Measurements from ENCODE around the gene B4GALT2. TPM values are rescaled to one million over a fixed set of nuclear protein-coding genes. Genes with fewer than 3 reads are reported as not detected.

Gene B4GALT2
- total RNA-seq, 1 experiment from 2014 or later: 76.8 TPM

- H2AFZ ChIP-seq (ENCODE audit: low read depth, low read length, poor library complexity, severe bottlenecking): no peak overlapping the region
- CTCF ChIA-PET: no interaction called here
- POLR2A ChIA-PET: no interaction called here
- BruUV-seq (replicated peaks): no TSS peak
- ATAC-seq (no peak), DNase-seq (ENCODE audit: low read depth, low spot score) (no peak)
- intact Hi-C loops (cut with micrococcal nuclease): no loop called here
- TF ChIP-seq ZFX (IDR thresholded peaks at IDR 0.05) (no peak), TCF7L2 (IDR thresholded peaks at IDR 0.05; ENCODE audit: borderline replicate concordance, extremely low read depth, insufficient read depth, insufficient read length) (no peak), ZNF274 (IDR thresholded peaks at IDR 0.05; ENCODE audit: low read depth, low read length) (no peak), ZBTB33 (IDR thresholded peaks at IDR 0.05; ENCODE audit: extremely low read depth, insufficient replicate concordance, low read length) (no peak), SP1 (IDR thresholded peaks at IDR 0.05; ENCODE audit: low read depth) (no peak), SIN3A (IDR thresholded peaks at IDR 0.05; ENCODE audit: low read depth) (no peak), CTCF (IDR thresholded peaks at IDR 0.05 in 2 of 3, conservative IDR thresholded peaks at IDR 0.05 in 1 of 3; ENCODE audit: borderline replicate concordance in 1 of 3, insufficient read depth in 1 of 3, low read depth in 2 of 3, low read length in 2 of 3) (no peak), MAX (IDR thresholded peaks at IDR 0.05) (no peak), EZH2phosphoT487 (IDR thresholded peaks at IDR 0.05; ENCODE audit: borderline replicate concordance) (no peak), POLR2A (IDR thresholded peaks at IDR 0.05; ENCODE audit: borderline replicate concordance, extremely low read depth, insufficient read depth, insufficient read length) (no peak), ATF3 (IDR thresholded peaks at IDR 0.05) (no peak), ELF1 (IDR thresholded peaks at IDR 0.05; ENCODE audit: borderline replicate concordance, low read depth) (no peak), JUND (IDR thresholded peaks at IDR 0.05) (no peak)
- H3K4me2 ChIP-seq (ENCODE audit: low read length): no peak overlapping the region
- H3K9me2 ChIP-seq (ENCODE audit: insufficient read depth): no peaks in the 10 kb centered on the region
- H3K36me3 ChIP-seq (ENCODE audit: control insufficient read depth in 1 of 2, insufficient read depth in 2 of 2, low read length in 2 of 2): peaks cover 0 to 4% of the 10 kb centered on the region in 2 experiments; a peak in 2 of 4 replicates
- RAD21 ChIA-PET (ENCODE audit: low non-redundant PET in 1 of 2, low total read pairs in 2 of 2, uncharacterized antibody in 2 of 2, unreplicated experiment in 2 of 2): no interaction called here
- H3K9ac ChIP-seq (ENCODE audit: low read length): no peak overlapping the region
- H3K9me3 ChIP-seq (ENCODE audit: control insufficient read depth in 1 of 2, insufficient read depth in 1 of 2, low read depth in 1 of 2, low read length in 2 of 2): no peaks in the 10 kb centered on the region
- H3K27ac ChIP-seq (ENCODE audit: low read depth, low read length): no peak overlapping the region
- no peaks in the 10 kb centered on the region for H3K79me2 ChIP-seq (ENCODE audit: insufficient read depth, low read length)
- H4K20me1 ChIP-seq (ENCODE audit: insufficient read depth): no peaks in the 10 kb centered on the region
- no peaks in the 10 kb centered on the region for H3K27me3 ChIP-seq (ENCODE audit: insufficient read depth, low read length)
- H3K4me3 ChIP-seq (replicated peaks in 1 of 2; ENCODE audit: low read depth in 1 of 2, low read length in 2 of 2): no peak overlapping the region
- H3K4me1 ChIP-seq (ENCODE audit: control insufficient read depth in 1 of 2, insufficient read depth in 2 of 2, low read length in 2 of 2): no peaks in the 10 kb centered on the region
Observed at GRCh38 chr1:43962324-43962723, 16.7 kb upstream of the B4GALT2 start.

Measured in HCT116 (cell line).